Measurements from ENCODE around the gene MGME1.
"Not testable (repeated sequence)": the region's sequence is repeated elsewhere in the genome, so short reads cannot be mapped to it uniquely, and the experiment has no call there.

GRCh38 chr20:18027011-18027410 is 58.2 kb downstream of the MGME1 start:
- not testable (repeated sequence) for TF ChIP-seq MAZ (CRISPR knock-in tag; conservative IDR thresholded peaks at IDR 0.05 in 1 of 2, IDR thresholded peaks at IDR 0.05 in 1 of 2); CTBP1 (IDR thresholded peaks at IDR 0.05; ENCODE audit: borderline replicate concordance); CTCF (IDR thresholded peaks at IDR 0.05 in 2 of 3, conservative IDR thresholded peaks at IDR 0.05 in 1 of 3; ENCODE audit: insufficient read depth in 2 of 3, low read depth in 1 of 3, low read length in 3 of 3); ETS1 (conservative IDR thresholded peaks at IDR 0.05; ENCODE audit: control insufficient read depth, low read depth, low read length); NCOR1 (IDR thresholded peaks at IDR 0.05); HDAC2 (IDR thresholded peaks at IDR 0.05); FIP1L1 (IDR thresholded peaks at IDR 0.05; ENCODE audit: low read depth, low read length, poor library complexity, severe bottlenecking); ELK1 (CRISPR knock-in tag; IDR thresholded peaks at IDR 0.05); ZNF41 (CRISPR knock-in tag; conservative IDR thresholded peaks at IDR 0.05); BCL6 (CRISPR knock-in tag; IDR thresholded peaks at IDR 0.05); SPI1 (IDR thresholded peaks at IDR 0.05; ENCODE audit: borderline replicate concordance, low read depth, low read length); MTF1 (CRISPR knock-in tag; IDR thresholded peaks at IDR 0.05; ENCODE audit: borderline replicate concordance); TRIM24 (IDR thresholded peaks at IDR 0.05)
